IPS-15b (cell line): Measurements from ENCODE around the gene UBR1.
"Not testable (repeated sequence)": the region's sequence is repeated elsewhere in the genome, so short reads cannot be mapped to it uniquely, and the experiment has no call there.

Source experiments
- H3K27me3 ChIP-seq: one replicate; pipeline ENCODE4 v1.6.1; 2013; ENCODE audit warnings: low read length; ENCODE audit not compliant: control insufficient read depth, insufficient read depth
- H3K36me3 ChIP-seq: one replicate; pipeline ENCODE4 v1.6.1; 2013; ENCODE audit warnings: low read length; ENCODE audit not compliant: control insufficient read depth, insufficient read depth
- H3K4me1 ChIP-seq: one replicate; pipeline ENCODE4 v1.6.1; 2013; ENCODE audit warnings: mild to moderate bottlenecking, low read length; ENCODE audit not compliant: control insufficient read depth, insufficient read depth
- H3K4me3 ChIP-seq: one replicate; pipeline ENCODE4 v1.5.1; 2013; ENCODE audit warnings: low read depth, low read length
- H3K9ac ChIP-seq: one replicate; pipeline ENCODE4 v1.6.1; 2013; ENCODE audit warnings: low read depth, mild to moderate bottlenecking, low read length
- H3K9me3 ChIP-seq: one replicate; pipeline ENCODE4 v1.6.1; 2013; ENCODE audit warnings: mild to moderate bottlenecking, low read length; ENCODE audit not compliant: control insufficient read depth, insufficient read depth

Gene UBR1

DNA sequence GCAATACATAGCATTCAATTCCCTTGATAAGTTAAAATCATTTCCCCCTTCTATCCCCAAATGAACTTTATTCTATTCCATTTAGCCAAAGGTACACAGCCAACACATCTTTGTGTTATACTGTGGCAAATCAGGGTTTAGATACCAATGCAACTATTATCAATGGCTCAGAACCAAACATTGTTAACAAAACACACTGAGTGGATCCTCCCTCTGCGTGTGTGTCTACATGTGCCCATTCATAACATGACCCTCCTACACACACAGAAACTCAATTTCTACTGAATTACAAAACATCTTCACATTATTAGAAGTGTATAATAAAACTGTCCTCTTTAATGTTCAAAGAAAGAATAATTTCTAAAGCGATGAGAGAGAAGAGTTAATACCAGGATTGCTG lies 186.5 kb downstream of the UBR1 start:
- Histone ChIP-seq H3K36me3 (no peaks in the 10 kb centered on the region), H3K9ac (no peak overlapping the region), H3K4me3 (peak overlapping the region; percentile 87), H3K4me1 (peaks cover 3% of the 10 kb centered on the region), H3K27me3 (peaks cover 12% of the 10 kb centered on the region), H3K9me3 (no peaks in the 10 kb centered on the region)

- Histone ChIP-seq H3K36me3 (no peaks in the 10 kb centered on the region), H3K9me3 (no peaks in the 10 kb centered on the region), H3K9ac (no peak overlapping the region), H3K27me3 (peaks cover 12% of the 10 kb centered on the region), H3K4me3 (no peak overlapping the region), H3K4me1 (peaks cover 3% of the 10 kb centered on the region)
These were observed 187.8 kb downstream of the UBR1 start for GRCh38 chr15:42918047-42918446.

- Histone ChIP-seq H3K36me3 (no peaks in the 10 kb centered on the region), H3K4me3 (no peak overlapping the region), H3K27me3 (no peaks in the 10 kb centered on the region), H3K9me3 (no peaks in the 10 kb centered on the region), H3K9ac (no peak overlapping the region), H3K4me1 (peaks cover 3% of the 10 kb centered on the region)
These were observed 190.1 kb downstream of the UBR1 start for GRCh38 chr15:42915654-42916315.

GRCh38 chr15:42914728-42915497 lies 190.9 kb downstream of the UBR1 start:
- no peaks in the 10 kb centered on the region for H3K9me3 ChIP-seq
- no peaks in the 10 kb centered on the region for H3K27me3 ChIP-seq
- H3K4me1 ChIP-seq: peaks cover 3% of the 10 kb centered on the region
- no peak overlapping the region for H3K4me3 ChIP-seq
- no peaks in the 10 kb centered on the region for H3K36me3 ChIP-seq
- H3K9ac ChIP-seq: no peak overlapping the region

DNA sequence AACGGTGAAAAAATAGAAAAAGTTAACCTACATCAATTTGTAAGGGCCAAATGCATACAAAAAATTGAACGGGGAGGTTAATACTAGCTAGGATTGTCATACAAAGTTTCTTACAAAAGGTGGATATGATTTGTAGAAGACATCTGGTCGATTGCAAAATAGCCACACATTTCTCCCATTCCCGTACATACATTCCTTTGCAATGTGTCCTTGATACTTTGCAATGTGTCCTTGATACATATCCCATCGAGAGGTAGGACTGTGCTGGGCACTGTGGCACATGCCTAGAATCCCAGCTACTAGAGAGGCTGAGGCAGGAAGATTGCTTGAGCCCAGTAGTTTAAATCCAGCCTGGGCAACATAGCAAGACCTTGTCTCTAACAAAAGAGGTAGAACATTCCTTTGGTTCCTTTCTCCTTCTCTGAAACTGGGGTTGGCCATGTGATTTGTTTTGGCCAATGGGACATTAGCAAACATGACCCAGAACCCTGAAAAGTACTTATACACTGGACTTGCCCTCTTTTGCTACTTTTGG lies 194.7 kb downstream of the UBR1 start:
- no peaks in the 10 kb centered on the region for H3K4me1 ChIP-seq
- no peak overlapping the region for H3K4me3 ChIP-seq
- no peak overlapping the region for H3K9ac ChIP-seq
- no peaks in the 10 kb centered on the region for H3K9me3 ChIP-seq
- no peaks in the 10 kb centered on the region for H3K36me3 ChIP-seq
- no peaks in the 10 kb centered on the region for H3K27me3 ChIP-seq

DNA sequence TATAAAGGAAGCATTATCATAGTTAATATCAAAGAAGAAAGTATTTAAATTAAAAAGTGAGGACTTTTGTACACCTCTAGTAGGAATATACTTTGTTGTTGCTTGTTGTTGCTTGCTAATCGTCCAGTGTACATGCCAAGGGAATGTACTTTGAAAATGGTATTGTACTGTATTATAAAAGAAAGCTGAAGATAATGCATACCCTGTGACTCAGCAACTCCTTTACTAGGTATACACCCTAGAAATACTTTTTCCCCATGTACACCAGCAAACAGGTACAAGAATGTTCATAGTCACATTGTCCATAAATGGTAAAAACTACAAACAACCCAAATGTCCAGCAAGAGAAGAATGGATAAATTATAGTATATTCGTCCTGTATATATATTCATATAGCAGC lies 197.3 kb downstream of the UBR1 start:
- Histone ChIP-seq H3K9ac (no peak overlapping the region), H3K27me3 (no peaks in the 10 kb centered on the region), H3K4me3 (no peak overlapping the region), H3K36me3 (no peaks in the 10 kb centered on the region), H3K9me3 (no peaks in the 10 kb centered on the region), H3K4me1 (no peaks in the 10 kb centered on the region)

DNA sequence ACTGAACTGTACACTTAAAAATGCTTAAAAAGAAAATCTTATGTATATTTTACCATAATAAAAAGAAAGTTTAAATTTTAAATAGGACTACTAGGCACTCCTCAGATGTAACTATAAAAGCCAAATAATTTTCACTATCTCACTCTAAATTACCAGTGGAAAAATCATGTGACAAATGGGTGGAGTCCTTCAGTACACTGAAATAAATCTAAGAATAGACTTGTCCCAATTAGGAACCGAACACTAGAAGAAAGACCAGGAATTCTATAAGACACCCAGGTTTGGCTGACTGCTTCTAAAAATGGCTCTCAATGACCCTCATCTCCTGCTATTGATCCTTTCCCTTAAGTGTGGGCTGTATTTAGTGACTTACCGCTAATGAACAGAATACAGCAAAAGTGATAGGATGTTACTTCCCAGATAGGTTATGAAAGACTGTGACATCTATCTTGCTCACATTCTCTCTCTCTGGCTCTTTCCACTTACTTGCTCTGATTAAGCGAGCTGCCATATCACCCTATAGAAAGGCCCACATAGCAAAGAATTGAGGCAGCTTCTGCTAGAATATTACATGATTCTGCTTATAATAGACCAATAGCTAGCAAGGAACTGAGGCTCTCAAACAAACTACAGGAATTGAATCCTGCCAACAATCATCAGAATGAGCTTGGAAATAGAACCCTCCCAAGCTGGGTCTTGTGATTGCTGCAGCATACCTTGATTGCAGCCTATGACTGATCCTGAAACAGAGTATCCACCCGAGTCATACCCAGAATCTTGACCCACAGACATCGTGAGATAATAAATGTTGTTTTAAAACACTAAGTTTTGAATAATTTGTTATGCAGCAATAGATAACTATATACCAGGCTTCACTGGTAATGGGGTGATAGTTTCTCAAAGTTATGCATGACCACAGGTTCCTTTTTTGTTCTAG lies 202.2 kb downstream of the UBR1 start:
- H3K4me3 ChIP-seq: no peak overlapping the region
- H3K9me3 ChIP-seq: no peaks in the 10 kb centered on the region
- H3K4me1 ChIP-seq: no peaks in the 10 kb centered on the region
- no peaks in the 10 kb centered on the region for H3K27me3 ChIP-seq
- no peaks in the 10 kb centered on the region for H3K36me3 ChIP-seq
- H3K9ac ChIP-seq: no peak overlapping the region

DNA sequence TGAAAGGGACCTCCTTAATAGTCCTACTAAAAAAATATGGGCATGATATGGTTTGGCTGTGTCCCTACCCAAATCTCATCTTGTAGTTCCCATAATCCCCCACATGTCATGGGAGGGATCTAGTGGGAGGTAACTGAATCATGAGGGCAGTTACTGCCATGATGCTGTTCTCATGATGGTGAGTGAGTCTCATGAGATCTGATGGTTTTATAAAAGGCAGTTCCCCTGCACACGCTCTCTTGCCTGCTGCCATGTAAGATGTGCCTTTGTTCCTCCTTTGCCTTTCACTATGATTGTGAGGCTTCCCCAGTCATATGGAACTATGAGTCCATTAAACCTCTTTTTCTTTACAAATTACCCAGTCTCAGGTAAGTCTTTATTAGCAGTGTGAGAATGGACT lies 211.9 kb downstream of the UBR1 start:
- not testable (repeated sequence) for H3K27me3 ChIP-seq, H3K4me1 ChIP-seq, H3K4me3 ChIP-seq, H3K9ac ChIP-seq, H3K36me3 ChIP-seq, H3K9me3 ChIP-seq
